UCSD-AML1 (cell line): ENCODE results near the gene CADPS2.
"Not testable (repeated sequence)": the region's sequence is repeated elsewhere in the genome, so short reads cannot be mapped to it uniquely, and the experiment has no call there.

Experiments used
- DNase-seq: peaks from one replicate; lab custom pipeline; 2025; ENCODE audit not compliant: unreplicated experiment; lab: John Stamatoyannopoulos, UW

The CADPS2 gene

GRCh38 chr7:122677149-122677548 is 209.1 kb downstream of the CADPS2 start:
- no peak for DNase-seq

GRCh38 chr7:122676466-122676865 is 209.8 kb downstream of the CADPS2 start:
- no peak for DNase-seq

GRCh38 chr7:122675621-122676020 is 210.6 kb downstream of the CADPS2 start:
- DNase-seq: no peak

GRCh38 chr7:122675011-122675410 is 211.2 kb downstream of the CADPS2 start:
- no peak for DNase-seq

- DNase-seq: no peak
These were observed 211.8 kb downstream of the CADPS2 start for GRCh38 chr7:122674502-122674901.

- DNase-seq: no peak
These were observed 212.3 kb downstream of the CADPS2 start for GRCh38 chr7:122673951-122674350.

- DNase-seq: no peak
These were observed 213.7 kb downstream of the CADPS2 start for GRCh38 chr7:122672536-122672935.

- no peak for DNase-seq
These were observed 222.5 kb downstream of the CADPS2 start for GRCh38 chr7:122663733-122664132.

- DNase-seq: no peak
These were observed 227.4 kb downstream of the CADPS2 start for GRCh38 chr7:122658856-122659255.

GRCh38 chr7:122653685-122654084 is 232.6 kb downstream of the CADPS2 start:
- DNase-seq: no peak

GRCh38 chr7:122652876-122653275 is 233.4 kb downstream of the CADPS2 start:
- DNase-seq: no peak

- DNase-seq: no peak
These were observed 234.8 kb downstream of the CADPS2 start for GRCh38 chr7:122651451-122651850.

GRCh38 chr7:122643250-122643649 is 243.0 kb downstream of the CADPS2 start:
- no peak for DNase-seq

- DNase-seq: no peak
These were observed 247.8 kb downstream of the CADPS2 start for GRCh38 chr7:122638459-122638858.

- DNase-seq: no peak
These were observed 248.5 kb downstream of the CADPS2 start for GRCh38 chr7:122637784-122638183.

GRCh38 chr7:122635481-122635880 is 250.8 kb downstream of the CADPS2 start:
- not testable (repeated sequence) for DNase-seq

GRCh38 chr7:122633472-122633871 is 252.8 kb downstream of the CADPS2 start:
- no peak for DNase-seq

GRCh38 chr7:122632238-122632637 is 254.0 kb downstream of the CADPS2 start:
- no peak for DNase-seq

- no peak for DNase-seq
These were observed 256.8 kb downstream of the CADPS2 start for GRCh38 chr7:122629412-122629953.

GRCh38 chr7:122628651-122629411 is 257.4 kb downstream of the CADPS2 start:
- DNase-seq: no peak

GRCh38 chr7:122626785-122627184 is 259.5 kb downstream of the CADPS2 start:
- DNase-seq: no peak

GRCh38 chr7:122622682-122623081 is 263.6 kb downstream of the CADPS2 start:
- DNase-seq: no peak

- no peak for DNase-seq
These were observed 266.6 kb downstream of the CADPS2 start for GRCh38 chr7:122619664-122620063.
